Activated CD8-positive, alpha-beta memory T cell treated with anti-CD3 and anti-CD28 coated beads, Interleukin-2, amount 50 U/mL, for 48 hours (primary cell): Measurements from ENCODE around the gene UPK2.

Source experiments
- DNase-seq: peaks from one replicate; pipeline ENCODE4 v3.0.0-alpha.2; 2020

Gene UPK2

GRCh38 chr11:118956094-118956846, at the start of gene UPK2:
Gene UPK2, plus strand, starts transcription at chr11:118956298. Its CDS starts 53 bp downstream, at chr11:118956351.
- peak; percentile 96 for DNase-seq

GRCh38 chr11:118907051-118908042, 48.8 kb upstream of the UPK2 start:
- DNase-seq = peak; percentile 95

- DNase-seq = no peak
Observed at GRCh38 chr11:118908264-118908663, 47.8 kb upstream of the UPK2 start.

GRCh38 chr11:118908901-118909618, 47.0 kb upstream of the UPK2 start:
- no peak for DNase-seq

GRCh38 chr11:118909619-118910308, 46.3 kb upstream of the UPK2 start:
- DNase-seq = no peak

GRCh38 chr11:118910309-118911112, 45.6 kb upstream of the UPK2 start:
- DNase-seq = no peak

GRCh38 chr11:118911113-118911879, 44.8 kb upstream of the UPK2 start:
- DNase-seq = no peak

GRCh38 chr11:118911880-118912741, 44.0 kb upstream of the UPK2 start:
- DNase-seq = peak; percentile 85

GRCh38 chr11:118912742-118913410, 43.2 kb upstream of the UPK2 start:
- DNase-seq = no peak

GRCh38 chr11:118913411-118914125, 42.5 kb upstream of the UPK2 start:
- no peak for DNase-seq

- peak; percentile 83 for DNase-seq
Observed at GRCh38 chr11:118914178-118914918, 41.8 kb upstream of the UPK2 start.

GRCh38 chr11:118914987-118915386, 41.1 kb upstream of the UPK2 start:
- DNase-seq = no peak

- DNase-seq = no peak
Observed at GRCh38 chr11:118915396-118915795, 40.7 kb upstream of the UPK2 start.

- no peak for DNase-seq
Observed at GRCh38 chr11:118915941-118916841, 39.9 kb upstream of the UPK2 start.

GRCh38 chr11:118916842-118917388, 39.2 kb upstream of the UPK2 start:
- no peak for DNase-seq

GRCh38 chr11:118917481-118918127, 38.5 kb upstream of the UPK2 start:
- no peak for DNase-seq
